Fibroblast of the conjunctiva (primary cell): ENCODE results near the gene IRAK3.
A peak's percentile ranks its signal among the peaks of the same experiment; 100 is the strongest.
"Not testable (repeated sequence)": the region's sequence is repeated elsewhere in the genome, so short reads cannot be mapped to it uniquely, and the experiment has no call there.

Source experiments
- DNase-seq: peaks from one replicate; pipeline ENCODE4 v3.0.0-alpha.2; 2010; ENCODE audit warnings: low read depth

IRAK3 gene

GRCh38 chr12:66258011-66258410 is 69.0 kb downstream of the IRAK3 start:
- DNase-seq: no peak

GRCh38 chr12:66262737-66263136 is 73.7 kb downstream of the IRAK3 start:
- DNase-seq: no peak

GRCh38 chr12:66268562-66268961 is 79.5 kb downstream of the IRAK3 start:
- DNase-seq: no peak

DNA sequence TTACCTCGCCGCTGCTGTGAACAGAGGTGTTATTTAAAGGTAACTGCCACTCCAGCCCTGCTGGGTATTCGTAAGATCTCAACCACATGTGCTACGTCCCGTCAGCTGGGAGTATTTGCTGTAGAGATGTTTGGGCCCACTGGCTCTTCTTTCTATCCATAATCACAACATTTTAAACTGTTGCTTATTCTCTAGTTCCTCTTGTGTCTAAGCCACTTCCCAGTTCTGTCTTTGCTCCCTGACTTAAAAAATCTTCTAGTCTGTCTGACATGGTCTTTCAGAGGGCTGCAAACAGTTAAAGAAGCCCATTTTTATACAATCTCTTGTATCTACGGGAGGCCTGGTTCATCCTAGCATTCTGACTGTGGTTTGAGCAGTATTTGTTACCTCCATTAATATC is 80.1 kb downstream of the IRAK3 start:
- no peak for DNase-seq

GRCh38 chr12:66269757-66270383 is 80.9 kb downstream of the IRAK3 start:
- peak; percentile 27 for DNase-seq

- DNase-seq: no peak
Measured at GRCh38 chr12:66270613-66271012, 81.6 kb downstream of the IRAK3 start.

- no peak for DNase-seq
Measured at GRCh38 chr12:66272650-66273049, 83.6 kb downstream of the IRAK3 start.

- DNase-seq: no peak
Measured at GRCh38 chr12:66273147-66273546, 84.1 kb downstream of the IRAK3 start.

DNA sequence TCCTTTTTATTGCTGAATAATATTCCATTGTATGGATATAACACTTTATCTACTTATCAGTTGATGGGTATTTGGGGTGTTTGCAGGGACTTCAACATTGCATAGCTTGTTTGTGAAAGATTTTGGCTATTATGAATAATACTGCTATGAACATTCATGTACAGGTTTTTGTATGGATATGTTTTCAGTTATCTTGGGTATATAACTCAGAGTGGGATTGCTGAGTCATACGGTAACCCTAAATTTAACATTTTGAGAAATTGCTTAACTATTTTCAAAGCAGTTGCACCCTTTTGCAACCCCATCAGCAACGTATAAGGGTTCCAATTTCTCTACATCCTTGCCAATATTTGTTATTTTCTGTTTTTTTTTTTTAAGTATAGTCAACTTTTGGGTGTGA is 86.0 kb downstream of the IRAK3 start:
- no peak for DNase-seq

DNA sequence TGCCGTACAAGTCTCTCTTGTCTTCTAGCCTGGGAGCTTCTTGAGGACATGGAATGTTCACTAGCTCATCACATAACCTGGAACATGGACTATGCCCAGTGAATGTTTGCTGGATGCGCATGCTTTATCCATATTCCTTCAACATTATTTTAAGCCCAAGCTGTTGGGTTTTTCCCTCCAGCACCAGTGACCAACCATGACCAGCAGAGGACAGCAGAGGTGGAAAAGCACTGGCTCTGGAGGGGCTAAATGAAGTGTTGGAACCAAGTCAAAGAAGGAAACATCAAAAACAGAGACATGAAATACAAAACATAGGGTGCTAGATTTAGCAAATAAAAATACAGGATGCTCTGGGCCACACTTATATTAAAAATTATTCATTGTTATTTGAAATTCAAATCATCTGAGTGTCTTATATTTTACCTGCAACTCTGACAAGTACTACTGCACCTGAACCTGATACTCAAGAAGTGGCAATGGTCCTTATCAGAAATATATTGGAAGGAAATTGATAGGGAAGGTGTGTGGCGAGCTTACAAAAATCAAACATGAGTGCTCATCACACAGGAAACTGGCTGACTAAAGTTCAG is 90.2 kb downstream of the IRAK3 start:
- no peak for DNase-seq

- no peak for DNase-seq
Measured at GRCh38 chr12:66280561-66280960, 91.5 kb downstream of the IRAK3 start.

GRCh38 chr12:66282244-66282643 is 93.2 kb downstream of the IRAK3 start:
- no peak for DNase-seq

DNA sequence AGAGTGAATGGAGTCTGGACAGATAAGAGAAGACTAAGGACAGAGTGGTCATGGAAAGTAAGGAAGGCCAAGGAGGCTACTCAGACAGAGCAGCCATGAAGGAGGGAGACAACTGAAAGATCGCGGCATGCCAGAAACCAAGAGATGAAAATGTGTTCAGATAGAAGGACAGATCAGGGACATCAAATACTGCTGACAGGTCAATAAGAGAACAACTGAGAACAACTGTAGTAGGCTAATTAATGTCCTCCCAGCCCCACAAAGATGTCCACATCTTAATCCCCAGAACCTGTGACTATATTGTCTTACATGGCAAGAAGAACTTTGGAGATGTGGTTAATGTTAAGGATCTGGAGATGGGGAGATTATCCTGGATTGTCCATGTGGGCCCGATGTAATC is 98.3 kb downstream of the IRAK3 start:
- DNase-seq: no peak

DNA sequence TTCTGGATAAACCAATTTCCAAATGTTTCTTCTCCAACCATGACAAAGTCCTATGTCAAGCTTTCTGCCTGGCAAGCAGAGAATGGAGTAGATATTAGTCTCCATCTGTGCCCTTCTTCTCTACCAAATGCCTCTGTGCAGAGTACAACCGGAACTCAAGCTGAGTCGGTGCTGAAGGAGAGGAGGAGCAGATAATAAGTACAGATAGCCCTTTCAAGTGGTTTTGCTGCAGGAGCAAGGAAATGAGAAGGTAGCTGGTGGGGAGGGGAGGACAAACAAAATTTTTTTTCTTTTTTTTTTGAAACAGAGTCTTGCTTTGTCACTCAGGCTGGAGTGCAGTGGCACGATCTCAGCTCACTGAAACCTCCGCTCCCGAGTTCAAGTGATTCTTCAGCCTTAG is 99.1 kb downstream of the IRAK3 start:
- no peak for DNase-seq

DNA sequence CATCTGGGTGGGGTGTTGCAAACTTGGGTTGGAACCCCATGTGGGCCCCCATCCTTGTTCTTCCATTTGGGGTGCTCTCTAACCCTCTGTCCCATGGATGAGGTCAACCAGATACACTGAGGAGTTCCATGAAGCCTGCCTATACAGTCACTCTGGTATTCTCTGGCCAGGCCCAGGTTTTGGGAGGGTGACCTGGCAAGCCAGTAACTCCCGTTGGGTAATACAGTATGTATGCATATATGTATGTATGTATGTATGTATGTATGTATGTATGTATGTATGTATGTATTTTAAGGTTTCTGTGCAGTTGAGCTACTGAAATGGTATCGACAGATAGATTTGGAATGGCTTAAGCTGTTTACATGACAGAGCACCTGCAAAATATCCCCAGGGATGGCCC is 100.5 kb downstream of the IRAK3 start:
- DNase-seq: no peak

- DNase-seq: no peak
Measured at GRCh38 chr12:66290716-66291200, 101.7 kb downstream of the IRAK3 start.

DNA sequence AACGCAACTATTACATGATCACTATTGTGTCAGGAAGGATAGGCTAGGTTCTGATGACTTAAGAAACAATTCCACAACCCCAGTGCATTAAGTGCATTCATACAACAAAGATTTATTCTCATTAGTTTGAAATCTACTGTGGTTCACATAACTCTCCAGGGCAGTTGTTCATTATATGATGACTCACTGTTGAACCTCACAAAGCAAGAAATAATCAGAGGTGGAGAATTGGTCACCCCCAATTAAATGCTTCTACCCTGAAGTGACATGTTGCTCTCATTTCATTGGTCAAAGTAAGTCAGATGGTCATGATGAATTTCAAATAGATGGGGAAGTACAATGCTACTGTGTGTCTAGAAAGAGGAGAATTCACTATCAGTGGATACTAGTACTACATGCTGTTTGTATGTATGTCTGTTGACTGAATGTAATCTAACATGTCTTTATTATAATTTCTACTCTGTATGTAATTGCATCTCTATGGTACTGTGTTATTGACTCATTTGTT is 107.2 kb downstream of the IRAK3 start:
- no peak for DNase-seq

DNA sequence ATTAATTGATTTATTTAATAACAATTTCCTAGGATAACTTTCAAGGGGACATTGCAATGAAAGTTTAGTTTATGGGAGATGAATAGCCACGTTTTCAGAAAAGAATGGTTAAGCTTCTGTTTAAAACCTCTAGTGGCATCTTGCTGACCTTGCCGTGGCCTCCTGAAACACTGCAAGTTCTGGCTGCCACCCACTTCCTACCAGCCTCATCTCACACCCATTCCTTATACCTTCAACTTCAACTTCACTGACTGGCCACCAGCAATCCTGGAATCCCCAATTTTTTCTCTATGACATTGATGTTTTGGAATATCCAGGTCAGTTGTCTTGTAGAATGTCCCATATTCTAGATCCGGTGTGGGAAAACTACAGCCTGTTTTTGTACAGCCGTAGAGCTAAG is 108.1 kb downstream of the IRAK3 start:
- no peak for DNase-seq

DNA sequence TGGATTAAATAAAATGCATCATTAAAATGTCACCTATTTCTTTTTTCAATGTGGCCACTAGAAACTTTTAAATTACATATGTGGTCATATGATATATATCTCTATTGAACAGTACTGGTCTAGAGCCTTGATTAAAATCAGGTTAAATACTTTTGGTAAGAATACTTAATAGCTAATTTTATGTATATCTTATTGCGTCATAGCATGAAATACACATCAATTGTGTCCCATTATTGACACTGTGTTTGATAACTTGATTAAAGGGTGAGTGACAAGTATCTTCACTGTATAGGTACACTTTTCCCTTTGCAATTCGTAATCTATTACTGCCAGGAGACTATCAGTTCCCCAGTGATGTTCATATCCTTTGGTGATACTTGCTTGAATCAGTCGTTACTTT is 108.9 kb downstream of the IRAK3 start:
- DNase-seq: no peak

- peak; percentile 94 for DNase-seq
Measured at GRCh38 chr12:66301944-66302826, 113.2 kb downstream of the IRAK3 start, which contains the start of gene HELB. Gene HELB, plus strand, starts transcription at chr12:66302493. Its CDS starts 111 bp downstream, at chr12:66302604.

DNA sequence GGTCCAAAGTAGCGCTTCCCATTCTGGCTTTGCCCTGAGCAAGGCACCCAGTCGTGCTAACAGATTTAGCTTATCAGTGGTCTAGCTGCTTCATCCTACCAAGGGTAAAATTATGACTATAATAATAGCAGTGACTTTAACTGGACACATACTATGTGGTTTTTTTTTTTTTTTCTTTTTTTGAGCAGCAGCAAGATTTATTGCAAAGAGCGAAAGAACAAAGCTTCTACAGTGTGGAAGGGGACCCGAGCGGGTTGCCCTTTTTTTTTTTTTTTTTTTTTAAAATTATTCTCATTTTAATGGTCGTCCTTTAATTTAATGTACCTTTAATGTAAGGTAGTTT is 113.8 kb downstream of the IRAK3 start:
- no peak for DNase-seq

DNA sequence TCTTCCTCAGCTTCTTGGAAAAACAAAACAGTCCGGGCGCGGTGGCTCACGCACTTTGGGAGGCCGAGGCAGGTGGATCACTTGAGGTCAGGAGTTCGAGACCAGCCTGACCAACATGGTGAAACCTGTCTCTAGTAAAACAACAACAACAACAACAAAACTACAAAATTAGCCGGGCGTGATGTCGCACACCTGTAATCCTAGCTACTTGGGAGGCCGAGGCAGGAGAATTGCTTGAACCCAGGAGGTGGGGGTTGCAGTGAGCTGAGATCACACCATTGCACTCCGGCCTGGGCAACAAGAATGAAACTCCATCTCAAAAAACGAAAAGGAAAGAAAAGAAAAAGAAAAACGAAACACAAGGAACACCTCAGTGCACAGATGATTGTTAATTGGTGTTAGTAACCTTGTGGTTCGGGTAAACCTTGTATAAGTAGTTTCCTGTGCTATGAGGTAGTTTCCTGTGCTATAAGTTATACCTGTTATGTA is 114.3 kb downstream of the IRAK3 start:
- not testable (repeated sequence) for DNase-seq
